Left ventricle myocardium superior (tissue), 1 donor: ENCODE results near the gene RAB3GAP1. TPM values are rescaled to one million over a fixed set of nuclear protein-coding genes. Genes with fewer than 3 reads are reported as not detected.

Experiments
- ATAC-seq: fragments of 200-7000 bp; cut with Tn5 transposase; one replicate; pipeline ENCODE4 v1.9.1; 2020; ENCODE audit warnings: mild to moderate bottlenecking, moderate library complexity
- DNase-seq: peaks from one replicate; pipeline ENCODE4 v3.0.0-alpha.2; 2020
- intact Hi-C: fragments of 100-400 bp; cut with micrococcal nuclease; formaldehyde crosslinking; loops from one replicate; pipeline ENCODE4 v1.11.0; 2022
- total RNA-seq: library from RNA; stranded (reverse); fragmentation: NEBNext Ultra II Directional; extraction: Animal tissue kit (Norgen Biotek cat#: 25700); gene quantifications from one replicate; pipeline ENCODE4 v1.2.1, GENCODE V29; 2021
- donor health status: DM: no; HTN: yes; CAD: no; lungs with severe emphysema.

RAB3GAP1 gene
- total RNA-seq, 1 donor from 2014 or later, result 53.2 TPM

DNA sequence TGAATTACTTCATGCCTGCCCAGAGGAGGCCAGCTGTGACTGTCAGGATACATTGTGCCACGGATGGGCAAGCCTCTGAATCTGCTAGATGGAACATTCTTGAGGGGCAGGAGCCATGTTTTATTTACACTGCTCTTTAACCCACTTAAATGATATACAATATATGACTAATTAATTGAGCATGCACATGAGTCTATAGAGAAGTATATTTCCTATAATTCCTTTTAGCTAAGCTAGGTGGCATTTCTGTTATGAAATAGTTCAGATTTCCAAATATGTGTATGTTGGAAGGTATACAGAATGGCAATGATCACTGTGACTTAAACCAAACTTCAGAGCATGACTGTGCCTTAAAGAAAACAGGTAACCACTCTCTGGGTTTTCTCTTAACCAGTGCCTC is 131.7 kb downstream of the RAB3GAP1 start:
- intact Hi-C loops, result no loop called here
- no peak for DNase-seq
- no peak for ATAC-seq

DNA sequence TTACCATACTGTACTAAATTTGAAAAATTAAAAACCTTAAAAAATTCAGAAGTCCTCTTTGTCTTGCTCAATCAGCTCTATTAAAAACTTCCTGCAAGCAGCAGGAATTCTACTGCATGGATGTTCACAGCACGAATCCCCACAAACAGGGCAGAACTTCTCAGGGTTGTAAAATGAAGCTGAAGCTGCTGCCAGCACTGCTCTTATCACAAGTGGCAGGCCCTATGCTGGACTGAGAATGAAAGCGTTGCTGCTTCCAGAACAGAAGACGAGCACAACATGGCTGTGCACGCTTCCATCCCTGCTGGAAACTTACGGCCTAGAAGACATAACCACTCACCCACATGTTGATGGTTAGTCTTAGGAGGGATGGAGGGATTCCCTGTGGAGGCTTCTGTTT is 134.0 kb downstream of the RAB3GAP1 start:
- DNase-seq (no peak), ATAC-seq (peak; percentile 90)
- intact Hi-C loops, result no loop called here

DNA sequence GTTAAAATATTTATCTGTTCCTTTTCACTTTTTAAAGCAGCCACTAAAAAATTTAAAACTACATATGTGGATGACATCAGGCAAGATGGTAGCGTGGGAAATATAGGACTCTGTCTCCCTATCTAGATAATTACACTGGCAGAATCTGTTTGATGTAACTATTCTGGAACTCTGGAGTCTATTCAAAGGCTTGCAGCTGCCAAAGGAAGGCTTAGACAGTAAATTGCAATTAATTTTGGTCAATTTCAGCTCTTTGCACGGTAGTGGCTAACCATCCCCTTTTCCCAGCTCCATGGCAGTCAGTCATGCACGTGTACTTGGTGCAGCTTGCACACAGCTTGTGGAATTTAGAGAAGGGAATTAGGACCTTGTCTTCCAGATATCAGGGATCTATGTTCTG is 135.2 kb downstream of the RAB3GAP1 start:
- intact Hi-C loops, result no loop called here

DNA sequence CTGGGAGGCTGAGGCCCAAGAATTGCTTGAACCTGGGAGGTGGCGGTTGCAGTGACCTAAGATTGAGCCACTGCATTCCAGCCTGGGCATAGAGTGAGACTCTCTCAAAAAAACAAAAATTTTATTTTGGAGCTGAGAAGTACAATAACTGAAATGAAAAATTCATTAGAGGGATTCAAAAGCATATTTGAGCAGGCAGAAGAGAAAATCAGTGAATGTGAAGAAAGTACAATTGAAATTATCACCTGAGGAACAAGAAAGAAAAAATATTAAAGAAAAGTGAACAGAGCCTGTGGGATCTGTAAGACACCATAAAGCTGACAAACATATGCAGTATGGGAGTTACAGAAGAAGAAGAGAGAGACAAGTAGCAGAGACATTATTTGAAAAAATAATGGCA is 137.1 kb downstream of the RAB3GAP1 start:
- DNase-seq, result no peak
- no peak for ATAC-seq
- intact Hi-C loops, result no loop called here

More for the DNA sequence above, 135.2 kb downstream of the RAB3GAP1 start:
- ATAC-seq, result no peak
- DNase-seq, result no peak

DNA sequence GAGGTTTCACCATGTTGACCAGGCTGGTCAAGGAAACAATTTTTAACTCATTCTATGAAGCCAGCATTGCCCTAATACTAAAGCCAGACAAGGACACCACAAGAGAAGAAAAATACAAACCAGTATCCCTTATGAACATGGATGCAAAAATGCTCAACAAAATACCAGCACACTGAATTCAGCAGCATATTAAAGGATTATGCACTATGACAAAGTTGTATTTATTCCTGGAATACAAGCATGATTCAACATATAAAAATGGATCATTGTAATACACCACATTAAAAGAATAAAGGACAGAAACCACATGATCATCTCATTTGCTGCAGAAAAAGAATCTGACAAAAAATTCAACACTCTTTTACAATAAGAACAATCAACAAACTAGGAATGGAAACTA is 138.7 kb downstream of the RAB3GAP1 start:
- no peak for ATAC-seq
- no peak for DNase-seq
- intact Hi-C loops, result no loop called here

DNA sequence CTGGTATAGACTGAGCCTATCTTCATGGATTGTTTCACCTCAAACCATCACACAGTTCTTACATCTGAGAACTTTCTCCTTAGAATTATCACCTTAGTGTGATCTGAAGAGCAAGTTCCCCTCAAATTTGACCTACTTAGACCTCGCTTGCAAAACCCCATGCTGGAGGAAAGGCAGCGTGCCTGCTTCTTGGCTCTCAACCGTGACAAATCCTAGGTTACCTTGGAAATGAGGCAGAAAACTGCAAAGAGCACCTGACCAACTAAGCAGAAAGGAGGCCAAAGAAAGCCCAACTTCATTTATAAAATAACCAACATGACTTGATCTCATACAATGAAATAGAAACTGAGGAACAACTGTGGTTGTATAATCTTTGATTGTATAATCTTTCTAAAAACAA is 146.4 kb downstream of the RAB3GAP1 start:
- intact Hi-C loops, result no loop called here
- ATAC-seq (no peak), DNase-seq (no peak)

DNA sequence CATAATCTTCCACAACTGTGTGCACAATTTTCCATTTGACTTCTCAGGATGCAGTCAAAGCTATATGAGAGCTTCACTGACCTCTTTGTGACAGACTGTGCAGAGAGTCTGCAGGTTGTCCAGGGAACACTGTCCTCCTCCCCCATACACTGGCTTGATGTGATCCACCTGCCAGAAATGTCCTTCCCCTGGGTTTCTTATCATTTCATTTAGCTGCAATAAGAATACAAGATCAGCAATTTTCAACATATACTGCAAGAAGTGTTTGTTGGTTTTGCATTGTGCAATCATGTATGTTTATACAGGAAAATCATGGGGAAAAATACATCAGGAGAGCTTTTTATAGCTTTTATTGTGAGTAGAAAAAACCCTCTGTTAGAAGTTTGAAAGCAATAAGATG is 150.7 kb downstream of the RAB3GAP1 start:
- intact Hi-C loops, result no loop called here
- ATAC-seq (no peak), DNase-seq (no peak)

DNA sequence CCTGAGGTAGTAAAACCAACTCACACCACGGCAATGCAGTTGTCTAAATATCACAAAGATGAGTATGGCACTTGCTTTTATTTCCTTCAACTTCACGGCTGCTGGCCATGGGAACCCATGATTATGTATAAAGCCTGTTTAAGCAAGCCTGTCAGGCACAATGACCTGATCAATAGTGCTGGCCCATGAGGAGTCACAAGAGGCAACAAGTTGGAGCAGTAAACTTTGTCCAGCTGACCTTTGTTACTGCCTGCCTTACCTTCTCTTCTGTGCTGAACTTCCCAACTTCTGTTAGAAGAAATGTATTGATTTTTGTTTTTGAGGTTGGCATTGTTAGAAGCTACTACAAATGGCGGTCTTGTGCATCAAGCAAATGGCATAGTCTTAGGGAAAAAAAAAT is 151.9 kb downstream of the RAB3GAP1 start:
- ATAC-seq (no peak), DNase-seq (no peak)
- intact Hi-C loops, result no loop called here

DNA sequence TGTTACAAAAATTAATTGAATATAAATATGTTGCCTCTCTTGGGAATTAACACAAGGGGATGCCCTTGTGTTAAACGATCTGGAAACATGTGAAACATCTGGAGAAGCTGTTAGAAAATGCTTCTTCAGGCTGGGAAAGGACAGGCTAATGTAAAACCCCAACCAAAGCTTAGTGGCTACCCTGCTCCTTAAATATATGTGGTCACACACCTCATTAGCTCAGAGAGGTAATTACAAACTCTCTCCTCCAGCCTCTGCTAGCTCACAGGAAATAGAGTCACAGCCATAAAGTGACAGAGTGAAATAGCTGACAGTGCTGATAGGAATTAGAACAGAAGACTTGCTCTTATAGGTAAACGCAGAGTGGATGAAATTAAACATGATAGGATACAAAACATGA is 155.9 kb downstream of the RAB3GAP1 start:
- DNase-seq, result no peak
- intact Hi-C loops, result no loop called here
- no peak for ATAC-seq

DNA sequence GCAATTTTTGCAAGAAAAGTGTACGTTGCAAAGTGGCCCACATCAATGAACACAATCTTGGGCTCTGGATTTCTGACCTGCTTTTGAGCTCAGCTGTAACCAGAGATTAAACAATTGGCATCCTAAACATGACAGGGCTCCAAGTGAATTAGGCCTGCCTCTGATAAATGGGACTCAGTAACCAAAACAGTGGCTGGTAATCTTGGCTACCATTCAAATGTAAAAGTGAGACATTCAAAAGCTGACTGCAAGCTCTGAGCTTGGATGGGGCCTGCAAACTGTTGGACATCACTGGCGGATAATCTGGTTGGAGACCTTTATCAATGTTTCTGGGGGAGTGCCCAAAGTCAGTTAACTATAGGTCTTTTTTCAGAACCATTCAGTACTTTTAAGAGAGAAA is 160.7 kb downstream of the RAB3GAP1 start:
- ATAC-seq, result peak; percentile 93
- no peak for DNase-seq
- intact Hi-C loops, result no loop called here

DNA sequence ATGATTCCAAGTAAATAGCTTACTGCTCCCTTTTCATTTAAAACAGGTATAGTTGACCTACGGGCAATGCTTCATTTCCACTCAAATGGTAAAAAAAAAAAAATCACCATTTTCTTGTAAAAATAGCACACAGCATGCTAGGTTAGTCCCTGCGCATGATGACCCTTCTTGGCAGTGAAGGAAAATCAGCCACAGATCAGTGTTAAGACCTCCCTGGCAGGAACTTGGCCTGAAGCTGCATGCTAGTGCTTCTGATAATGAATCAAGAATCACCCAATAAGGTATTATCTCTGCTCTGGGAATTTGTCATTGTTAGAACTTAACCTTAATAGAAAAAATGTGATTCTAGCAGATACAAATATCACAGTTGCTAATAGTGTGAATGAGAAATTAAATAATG is 166.3 kb downstream of the RAB3GAP1 start:
- intact Hi-C loops, result no loop called here
- no peak for DNase-seq
- ATAC-seq, result no peak

DNA sequence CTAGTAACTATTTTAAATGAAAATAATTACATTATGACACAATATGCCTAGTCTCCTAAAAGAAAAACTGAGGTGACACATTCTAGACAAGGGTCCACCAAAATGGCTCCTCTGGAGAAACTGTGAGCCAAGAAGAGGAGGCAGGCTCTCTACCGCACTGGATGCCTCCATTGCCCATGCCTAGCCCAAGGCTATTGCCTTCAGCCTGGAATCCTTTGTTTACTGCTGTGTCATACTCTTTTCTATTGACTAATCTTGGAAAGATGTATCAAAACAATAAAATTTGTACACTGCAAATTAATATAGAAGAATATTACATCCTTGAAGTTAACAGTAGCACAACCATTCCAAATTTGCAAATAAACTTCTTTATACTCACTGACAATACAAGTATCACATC is 167.1 kb downstream of the RAB3GAP1 start:
- ATAC-seq (no peak), DNase-seq (no peak)
- intact Hi-C loops, result no loop called here

Other genes starting within 250 kb of the RAB3GAP1 start
- not detected for gene ACMSD, start 213.7 kb upstream of the RAB3GAP1 start, total RNA-seq
- 20.9 TPM for gene CCNT2, start 133.5 kb upstream of the RAB3GAP1 start, total RNA-seq
- not detected for gene MAP3K19, start 4.8 kb upstream of the RAB3GAP1 start, total RNA-seq